ENCODE measurements around the gene CPXM2.

CPXM2 gene

GRCh38 chr10:123836418-123837145 is 55.0 kb downstream of the CPXM2 start:
- peak overlapping the region in 1 of 2 donors; percentile 56 for H3K27ac ChIP-seq
- no peaks in the 10 kb centered on the region for H3K27me3 ChIP-seq
- H3K4me1 ChIP-seq: peaks cover 0 to 33% (median 12%) of the 10 kb centered on the region in 4 donors
- H3K36me3 ChIP-seq: peaks cover 0 to 3% (median 3%) of the 10 kb centered on the region in 3 donors
- TF ChIP-seq CTCF (IDR thresholded peaks at IDR 0.05): no peak
- intact Hi-C loops (cut with DNase I; ENCODE audit: low total_unique reads): no loop called here
- no peak for DNase-seq
- H3K9me3 ChIP-seq: no peaks in the 10 kb centered on the region
- H3K4me3 ChIP-seq: no peak overlapping the region

- TF ChIP-seq CTCF (IDR thresholded peaks at IDR 0.05): no peak
- no peak for DNase-seq
These were observed 56.0 kb downstream of the CPXM2 start for GRCh38 chr10:123835575-123835974.

GRCh38 chr10:123833170-123833850 is 58.3 kb downstream of the CPXM2 start:
- no peak for DNase-seq
- H3K27me3 ChIP-seq: no peaks in the 10 kb centered on the region
- no peak for TF ChIP-seq CTCF (IDR thresholded peaks at IDR 0.05)
- H3K36me3 ChIP-seq: peaks cover 0 to 3% (median 0%) of the 10 kb centered on the region in 3 donors
- H3K27ac ChIP-seq: no peak overlapping the region
- H3K4me3 ChIP-seq: no peak overlapping the region
- H3K9me3 ChIP-seq: no peaks in the 10 kb centered on the region
- H3K4me1 ChIP-seq: peaks cover 0 to 40% (median 12%) of the 10 kb centered on the region in 4 donors
- intact Hi-C loops (cut with DNase I; ENCODE audit: low total_unique reads): no loop called here

More at GRCh38 chr10:123835575-123835974, 56.0 kb downstream of the CPXM2 start:
- Histone ChIP-seq H3K27ac (peak overlapping the region; percentile 14 to 56), H3K27me3 (no peaks in the 10 kb centered on the region), H3K4me1 (peaks cover 0 to 40% (median 12%) of the 10 kb centered on the region in 4 donors), H3K4me3 (no peak overlapping the region), H3K36me3 (peaks cover 0 to 3% (median 0%) of the 10 kb centered on the region in 3 donors), H3K9me3 (no peaks in the 10 kb centered on the region)
- intact Hi-C loops (cut with DNase I; ENCODE audit: low total_unique reads): no loop called here

GRCh38 chr10:123831259-123831658 is 60.3 kb downstream of the CPXM2 start:
- Histone ChIP-seq H3K9me3 (no peaks in the 10 kb centered on the region), H3K27me3 (no peaks in the 10 kb centered on the region), H3K36me3 (no peaks in the 10 kb centered on the region), H3K4me3 (no peak overlapping the region), H3K27ac (peak overlapping the region in 1 of 2 donors; percentile 31), H3K4me1 (peaks cover 0 to 39% (median 11%) of the 10 kb centered on the region in 4 donors)
- no peak for DNase-seq
- intact Hi-C loops (cut with DNase I; ENCODE audit: low total_unique reads): no loop called here
- TF ChIP-seq CTCF (IDR thresholded peaks at IDR 0.05): no peak

GRCh38 chr10:123821136-123821535 is 70.5 kb downstream of the CPXM2 start:
- Histone ChIP-seq H3K27ac (no peak overlapping the region), H3K36me3 (peaks cover 0 to 8% (median 0%) of the 10 kb centered on the region in 3 donors), H3K27me3 (no peaks in the 10 kb centered on the region), H3K4me1 (peaks cover 0 to 39% (median 0%) of the 10 kb centered on the region in 4 donors), H3K4me3 (no peak overlapping the region), H3K9me3 (peaks cover 0 to 8% (median 0%) of the 10 kb centered on the region in 3 donors)
- no peak for TF ChIP-seq CTCF (IDR thresholded peaks at IDR 0.05)
- no peak for DNase-seq
- intact Hi-C loops (cut with DNase I; ENCODE audit: low total_unique reads): no loop called here

Measured in tibial artery (tissue), 4 donors.